ENCODE measurements around the gene TRABD2A. TPM values are rescaled to one million over a fixed set of nuclear protein-coding genes. Genes with fewer than 3 reads are reported as not detected.

The TRABD2A gene
- total RNA-seq, 2 experiments from 2014 or later: 1.6 to 1.9 TPM

DNA sequence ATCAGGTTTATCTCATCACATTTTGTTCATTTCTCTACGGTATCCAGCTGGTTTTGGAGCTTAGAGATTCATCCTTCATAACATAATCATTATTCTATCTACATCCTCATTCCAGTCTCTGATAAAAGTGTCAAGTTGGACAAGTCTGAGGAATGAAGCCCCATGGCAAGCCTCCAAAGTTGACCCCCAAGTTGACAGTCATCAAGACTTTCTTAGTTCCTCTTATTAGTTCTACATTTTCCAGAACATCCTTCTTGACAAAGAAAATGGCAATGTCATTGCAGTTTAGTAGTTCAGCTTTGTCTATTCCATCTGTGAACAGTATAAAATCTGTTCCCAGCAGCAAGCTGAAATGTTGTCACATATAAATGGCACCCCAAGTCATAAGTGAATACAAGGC, 20.1 kb upstream of the TRABD2A start:
- no peaks in the 10 kb centered on the region for H3K36me3 ChIP-seq (ENCODE audit: insufficient read depth, low read length)
- no peak overlapping the region for H3K4me3 ChIP-seq (ENCODE audit: low read depth, low read length, poor library complexity, severe bottlenecking)
- no peaks in the 10 kb centered on the region for H3K9me2 ChIP-seq (ENCODE audit: insufficient read depth, low read length)
- no peak overlapping the region for H3K27ac ChIP-seq (ENCODE audit: low read depth, low read length, poor library complexity, severe bottlenecking)
- intact Hi-C loops (cut with micrococcal nuclease; ENCODE audit: unreplicated experiment): no loop called here
- no peak for TF ChIP-seq EZH2phosphoT487 (IDR thresholded peaks at IDR 0.05; ENCODE audit: borderline replicate concordance, low read depth, low read length)
- TF ChIP-seq, protein P1, sequence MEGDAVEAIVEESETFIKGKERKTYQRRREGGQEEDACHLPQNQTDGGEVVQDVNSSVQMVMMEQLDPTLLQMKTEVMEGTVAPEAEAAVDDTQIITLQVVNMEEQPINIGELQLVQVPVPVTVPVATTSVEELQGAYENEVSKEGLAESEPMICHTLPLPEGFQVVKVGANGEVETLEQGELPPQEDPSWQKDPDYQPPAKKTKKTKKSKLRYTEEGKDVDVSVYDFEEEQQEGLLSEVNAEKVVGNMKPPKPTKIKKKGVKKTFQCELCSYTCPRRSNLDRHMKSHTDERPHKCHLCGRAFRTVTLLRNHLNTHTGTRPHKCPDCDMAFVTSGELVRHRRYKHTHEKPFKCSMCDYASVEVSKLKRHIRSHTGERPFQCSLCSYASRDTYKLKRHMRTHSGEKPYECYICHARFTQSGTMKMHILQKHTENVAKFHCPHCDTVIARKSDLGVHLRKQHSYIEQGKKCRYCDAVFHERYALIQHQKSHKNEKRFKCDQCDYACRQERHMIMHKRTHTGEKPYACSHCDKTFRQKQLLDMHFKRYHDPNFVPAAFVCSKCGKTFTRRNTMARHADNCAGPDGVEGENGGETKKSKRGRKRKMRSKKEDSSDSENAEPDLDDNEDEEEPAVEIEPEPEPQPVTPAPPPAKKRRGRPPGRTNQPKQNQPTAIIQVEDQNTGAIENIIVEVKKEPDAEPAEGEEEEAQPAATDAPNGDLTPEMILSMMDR (conservative IDR thresholded peaks at IDR 0.05; ENCODE audit: low read length): no peak
- H3K9me3 ChIP-seq (ENCODE audit: low read length): no peaks in the 10 kb centered on the region
- ChIA-PET CTCF (ENCODE audit: unreplicated experiment) (no interaction called here), POLR2A (interaction anchor here (0.6 to 2.2 kb wide), 3 partner anchors 10 to 68 kb away, joined by 3 to 10 read pairs (median 5); no protein-coding TSS in a partner anchor)
- H3K79me2 ChIP-seq (ENCODE audit: insufficient read depth, low read depth, low read length): peaks cover 4% of the 10 kb centered on the region; the same call in 1 of the 2 replicates
- H2AFZ ChIP-seq (ENCODE audit: low read length): no peak overlapping the region
- BruUV-seq (replicated peaks): no TSS peak
- H3K4me1 ChIP-seq (ENCODE audit: insufficient read depth, low read length, poor library complexity, severe bottlenecking): peaks cover 22% of the 10 kb centered on the region
- no peak overlapping the region for H3K4me2 ChIP-seq (ENCODE audit: low read length)
- DNase-seq (ENCODE audit: low spot score): no peak
- H4K20me1 ChIP-seq (ENCODE audit: insufficient read depth, low read length): no peaks in the 10 kb centered on the region

DNA sequence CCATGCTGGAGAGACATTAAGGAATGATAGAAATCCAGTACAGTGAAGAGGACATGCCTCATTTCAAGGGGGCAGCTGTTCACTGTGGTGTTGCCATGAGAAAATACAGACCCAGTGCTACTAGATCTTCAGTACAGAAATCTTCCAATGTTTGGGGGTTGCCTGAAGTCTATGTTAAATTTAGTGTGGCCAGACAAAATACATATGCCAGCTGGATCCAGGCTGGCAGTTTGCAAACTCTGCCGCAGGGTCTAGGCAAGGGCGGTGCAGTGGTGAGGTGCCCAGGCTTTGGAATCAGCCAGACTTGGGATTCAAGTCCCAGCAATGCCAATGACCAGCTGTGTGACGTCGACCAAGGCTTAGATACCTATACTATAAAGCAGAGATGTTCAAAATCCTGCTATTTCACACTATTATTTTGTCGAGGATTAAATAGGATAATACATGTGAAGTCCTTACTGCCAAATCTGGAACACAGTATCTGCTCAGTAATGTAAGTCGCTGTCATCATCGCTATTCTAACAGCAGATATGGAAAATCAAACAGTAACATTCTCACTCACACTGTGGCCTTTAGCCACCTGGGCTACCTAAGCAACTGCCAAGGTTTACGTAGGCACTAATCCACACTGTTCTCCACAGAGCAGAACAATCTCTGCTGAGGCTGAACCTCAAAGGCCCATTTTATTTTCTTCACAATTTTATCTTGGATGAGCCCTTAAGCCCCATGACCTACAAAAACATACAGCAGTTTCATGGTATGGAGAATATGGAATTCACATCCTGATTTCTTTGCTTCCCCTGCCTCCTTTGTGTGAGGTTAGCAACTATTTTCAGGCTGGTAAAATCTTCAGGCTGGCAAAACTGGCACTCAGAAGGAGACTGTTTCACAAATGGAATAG, 18.7 kb upstream of the TRABD2A start:
- peaks cover 27% of the 10 kb centered on the region for H3K4me1 ChIP-seq (ENCODE audit: insufficient read depth, low read length, poor library complexity, severe bottlenecking)
- no peaks in the 10 kb centered on the region for H3K9me3 ChIP-seq (ENCODE audit: low read length)
- H4K20me1 ChIP-seq (ENCODE audit: insufficient read depth, low read length): no peaks in the 10 kb centered on the region
- POLR2A ChIA-PET: interaction anchor here (0.6 to 2.2 kb wide), 2 partner anchors 11 to 398 kb away, joined by 4 to 10 read pairs; no protein-coding TSS in a partner anchor
- CTCF ChIA-PET (ENCODE audit: unreplicated experiment): no interaction called here
- H2AFZ ChIP-seq (ENCODE audit: low read length): no peak overlapping the region
- no peak for DNase-seq (ENCODE audit: low spot score)
- TF ChIP-seq, protein P1 (conservative IDR thresholded peaks at IDR 0.05; ENCODE audit: low read length): no peak
- TF ChIP-seq EZH2phosphoT487 (IDR thresholded peaks at IDR 0.05; ENCODE audit: borderline replicate concordance, low read depth, low read length): no peak
- H3K4me2 ChIP-seq (ENCODE audit: low read length): no peak overlapping the region
- no peaks in the 10 kb centered on the region for H3K9me2 ChIP-seq (ENCODE audit: insufficient read depth, low read length)
- no TSS peak for BruUV-seq (replicated peaks)
- intact Hi-C loops (cut with micrococcal nuclease; ENCODE audit: unreplicated experiment): no loop called here
- no peaks in the 10 kb centered on the region for H3K79me2 ChIP-seq (ENCODE audit: insufficient read depth, low read depth, low read length)
- H3K4me3 ChIP-seq (ENCODE audit: low read depth, low read length, poor library complexity, severe bottlenecking): no peak overlapping the region
- no peaks in the 10 kb centered on the region for H3K36me3 ChIP-seq (ENCODE audit: insufficient read depth, low read length)
- H3K27ac ChIP-seq (ENCODE audit: low read depth, low read length, poor library complexity, severe bottlenecking): no peak overlapping the region

DNA sequence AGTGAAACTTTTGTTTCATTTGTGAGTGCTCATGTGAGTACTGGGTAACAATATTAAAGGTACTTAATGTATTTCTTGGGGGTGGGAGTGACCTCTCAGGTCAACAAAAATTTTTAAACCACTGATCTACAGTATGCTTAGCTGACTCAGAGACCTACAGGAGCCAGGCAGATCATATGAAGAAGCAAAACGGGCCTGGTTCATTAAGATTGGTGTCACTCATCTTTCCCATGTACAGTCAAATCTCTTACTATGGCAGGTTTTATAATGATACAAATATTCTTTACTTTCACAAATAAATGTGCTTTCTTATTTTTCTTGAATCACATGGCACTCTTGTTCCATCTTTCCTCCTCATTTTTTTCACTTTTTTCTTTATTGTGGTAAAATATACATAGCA, 16.9 kb upstream of the TRABD2A start:
- ChIA-PET POLR2A (interaction anchor here (0.6 to 1.3 kb wide), 4 partner anchors 9 to 438 kb away, joined by 3 to 10 read pairs (median 3); partner anchors contain the start of gene SUCLG1), CTCF (ENCODE audit: unreplicated experiment) (interaction anchor here (0.5 kb wide), 1 partner anchor 26 kb away, joined by 4 read pairs; no protein-coding TSS in a partner anchor)
- Histone ChIP-seq H3K4me2 (ENCODE audit: low read length) (peak overlapping the region; percentile 33), H3K36me3 (ENCODE audit: insufficient read depth, low read length) (no peaks in the 10 kb centered on the region), H3K4me1 (ENCODE audit: insufficient read depth, low read length, poor library complexity, severe bottlenecking) (peaks cover 31% of the 10 kb centered on the region), H3K4me3 (ENCODE audit: low read depth, low read length, poor library complexity, severe bottlenecking) (no peak overlapping the region), H3K9me2 (ENCODE audit: insufficient read depth, low read length) (no peaks in the 10 kb centered on the region), H4K20me1 (ENCODE audit: insufficient read depth, low read length) (no peaks in the 10 kb centered on the region), H3K79me2 (ENCODE audit: insufficient read depth, low read depth, low read length) (no peaks in the 10 kb centered on the region), H2AFZ (ENCODE audit: low read length) (peak overlapping the region; percentile 89; the same call in 1 of the 2 replicates), H3K27ac (ENCODE audit: low read depth, low read length, poor library complexity, severe bottlenecking) (peak overlapping the region; percentile 18), H3K9me3 (ENCODE audit: low read length) (no peaks in the 10 kb centered on the region)
- intact Hi-C loops (cut with micrococcal nuclease; ENCODE audit: unreplicated experiment): no loop called here
- BruUV-seq (replicated peaks): no TSS peak
- DNase-seq (ENCODE audit: low spot score): no peak
- TF ChIP-seq, protein P1 (conservative IDR thresholded peaks at IDR 0.05; ENCODE audit: low read length): no peak
- no peak for TF ChIP-seq EZH2phosphoT487 (IDR thresholded peaks at IDR 0.05; ENCODE audit: borderline replicate concordance, low read depth, low read length)
